ENCODE measurements around the gene UBE4B. TPM values are rescaled to one million over a fixed set of nuclear protein-coding genes. Genes with fewer than 3 reads are reported as not detected.
"Not testable (repeated sequence)": the region's sequence is repeated elsewhere in the genome, so short reads cannot be mapped to it uniquely, and the experiment has no call there.

The UBE4B gene
- total and polyA plus RNA-seq, 2 of the 4 experiments (the other 2 are of a cell fraction): 26.5 to 39.3 TPM

GRCh38 chr1:10107476-10107847, 74.7 kb downstream of the UBE4B start:
- not testable (repeated sequence) for BruUV-seq (replicated peaks)

More at GRCh38 chr1:10107476-10107847, 74.7 kb downstream of the UBE4B start:
- H2AFZ ChIP-seq (replicated peaks; ENCODE audit: low read length, poor library complexity); H3K56ac ChIP-seq (ENCODE audit: extremely low read depth, insufficient read depth, low read length); H2BK20ac ChIP-seq (ENCODE audit: low read depth, low read length); ATAC-seq (ENCODE audit: low read depth); H3K4me1 ChIP-seq (ENCODE audit: control insufficient read depth, insufficient read depth, low read length); DNase-seq; H3K27me3 ChIP-seq (ENCODE audit: control insufficient read depth, insufficient read depth, low read length); in situ Hi-C loops (cut with MboI; ENCODE audit: low sequenced_read_pairs); H3K18ac ChIP-seq (ENCODE audit: low read depth, low read length); H2AK9ac ChIP-seq (replicated peaks; ENCODE audit: low read depth, low read length, poor library complexity); H4K8ac ChIP-seq (ENCODE audit: low read depth in 2 of 2, low read length in 2 of 2); H3K27ac ChIP-seq (ENCODE audit: insufficient read depth, low read length); H3K9me3 ChIP-seq (ENCODE audit: control insufficient read depth, insufficient read depth, low read length); H4K5ac ChIP-seq (ENCODE audit: low read depth, low read length); H3K9ac ChIP-seq (ENCODE audit: low read depth, low read length); H2BK5ac ChIP-seq (ENCODE audit: low read depth, low read length, poor library complexity, severe bottlenecking); intact Hi-C loops (cut with micrococcal nuclease); CTCF ChIA-PET; dilution Hi-C loops (cut with HindIII; ENCODE audit: low sequenced_read_pairs, unreplicated experiment); H3K4me2 ChIP-seq (ENCODE audit: low read depth, low read length); H2AK5ac ChIP-seq (ENCODE audit: low read depth, low read length); H3K4me3 ChIP-seq (ENCODE audit: insufficient read depth, low read depth, low read length); POLR2A ChIA-PET (ENCODE audit: unreplicated experiment); H4K91ac ChIP-seq (ENCODE audit: insufficient read depth, low read depth, low read length): not testable (repeated sequence)
- Histone ChIP-seq H3K23ac (ENCODE audit: low read depth, low read length) (peak overlapping the region; percentile 17; the same call in 1 of the 2 replicates), H4K20me1 (ENCODE audit: insufficient read depth, low read length) (peaks cover 21% of the 10 kb centered on the region), H3K9me1 (ENCODE audit: insufficient read depth, low read length) (peaks cover 24% of the 10 kb centered on the region), H3K14ac (replicated peaks; ENCODE audit: low read depth, low read length) (peak overlapping the region; percentile 33), H3K36me3 (ENCODE audit: control insufficient read depth, insufficient read depth, low read length) (peaks cover 30% of the 10 kb centered on the region), H3K4ac (ENCODE audit: low read depth, low read length) (peak overlapping the region; percentile 55; the same call in 1 of the 2 replicates), H2BK15ac (ENCODE audit: low read depth, low read length) (0 out of 3 replicates have a peak overlapping the region, but pooled peaks have one; percentile 8), H3K79me1 (ENCODE audit: low read depth in 1 of 2, low read length in 2 of 2) (peaks cover 18 to 36% of the 10 kb centered on the region in 2 experiments), H2BK120ac (ENCODE audit: low read depth, low read length) (peak overlapping the region; percentile 30; the same call in 1 of the 2 replicates)
- WGBS, 2 experiments (ENCODE audit: extremely low coverage in 2 of 2, insufficient read length in 1 of 2): 89% methylated on average over 3 of the region's 8 CpGs; no CpG with 5 or more reads in 1 of the 2 experiments
